H1 (cell line): ENCODE measurements around the gene CHIC1. TPM values are rescaled to one million over a fixed set of nuclear protein-coding genes. Genes with fewer than 3 reads are reported as not detected.

ENCODE experiments used
- CTCF ChIA-PET: fragments of 300-600 bp; sonication (Branson Sonifier 250); formaldehyde crosslinking; loops from one replicate; lab custom pipeline; 2021; ENCODE audit not compliant: partially characterized antibody; lab: Charles Lee
- POLR2A ChIA-PET: fragments of 300-600 bp; sonication (Branson Sonifier 250); formaldehyde crosslinking; loops from one replicate; lab custom pipeline; 2021; ENCODE audit warnings: inconsistent platforms; ENCODE audit not compliant: partially characterized antibody; lab: Charles Lee
- DNase-seq, 2 experiments: peaks; one replicate each; pipeline versions ENCODE4 v3.0.0 to v3.0.0-alpha.2; 2010 to 2022; ENCODE audit warnings: low spot score in 2 of 2, low read depth in 1 of 2, mixed read lengths in 1 of 2
- FAIRE-seq: peaks from 2 replicates; lab custom pipeline; 2011; peaks lifted over from hg19 to GRCh38; lab: Jason Lieb, UNC
- H2AFZ ChIP-seq: 2 replicates; pipeline ENCODE4 v1.8.1; 2012; ENCODE audit warnings: low read length, inconsistent platforms
- H2AK5ac ChIP-seq: 2 replicates; pipeline ENCODE4 v1.6.1; 2013; ENCODE audit warnings: low read depth, low read length
- H2BK120ac ChIP-seq: replicated peaks from 2 replicates; pipeline ENCODE3; 2013; ENCODE audit warnings: low read depth, low read length, inconsistent platforms
- H2BK12ac ChIP-seq: 2 replicates; pipeline ENCODE4 v1.6.1; 2013; ENCODE audit warnings: low read depth, low read length
- H2BK15ac ChIP-seq: 2 replicates; pipeline ENCODE4 v1.6.1; 2013; ENCODE audit warnings: low read length
- H2BK20ac ChIP-seq: 2 replicates; pipeline ENCODE4 v1.6.1; 2013; ENCODE audit warnings: low read length
- H2BK5ac ChIP-seq: 2 replicates; pipeline ENCODE4 v1.6.1; 2013; ENCODE audit warnings: low read depth, low read length
- H3K14ac ChIP-seq: 2 replicates; pipeline ENCODE4 v1.6.1; 2013; ENCODE audit warnings: inconsistent platforms; ENCODE audit not compliant: insufficient read length
- H3K18ac ChIP-seq: 2 replicates; pipeline ENCODE4 v1.6.1; 2013; ENCODE audit warnings: low read length; ENCODE audit errors: extremely low read depth
- H3K23ac ChIP-seq: 2 replicates; pipeline ENCODE4 v1.6.1; 2013; ENCODE audit warnings: inconsistent platforms; ENCODE audit not compliant: insufficient read length
- H3K23me2 ChIP-seq: 2 replicates; pipeline ENCODE4 v1.6.1; 2013; ENCODE audit warnings: low read depth, low read length
- H3K27ac ChIP-seq: 2 replicates; pipeline ENCODE4 v1.6.1; 2011; ENCODE audit warnings: low read depth, low read length, inconsistent platforms
- H3K27me3 ChIP-seq, 4 experiments: replicated peaks in 1 of 4; 1 replicate in 1 of 4; 2 replicates in 3 of 4; pipeline versions ENCODE4 v1.6.1 to v1.8.1; 2011 to 2013; ENCODE audit warnings: low read length in 3 of 4, mild to moderate bottlenecking in 3 of 4, inconsistent platforms in 2 of 4, mixed read lengths in 2 of 4, moderate library complexity in 1 of 4; ENCODE audit not compliant: control insufficient read depth in 3 of 4, insufficient read depth in 3 of 4; ENCODE audit errors: extremely low read depth in 1 of 4
- H3K36me3 ChIP-seq, 4 experiments: 2 replicates each; pipeline versions ENCODE4 v1.6.1 to v1.8.1; 2011 to 2013; ENCODE audit warnings: mild to moderate bottlenecking in 4 of 4, low read length in 3 of 4, moderate library complexity in 2 of 4, control low read depth in 1 of 4, inconsistent platforms in 1 of 4; ENCODE audit not compliant: insufficient read depth in 4 of 4, control insufficient read depth in 2 of 4
- H3K4ac ChIP-seq: replicated peaks from 2 replicates; pipeline ENCODE3; 2013; ENCODE audit warnings: low read length, low read depth, mixed read lengths, inconsistent platforms; ENCODE audit not compliant: insufficient read length
- H3K4me1 ChIP-seq, 4 experiments: replicated peaks in 1 of 4; 1 replicate in 1 of 4; 2 replicates in 3 of 4; pipeline versions ENCODE4 v1.6.1 to v1.8.1; 2011 to 2013; ENCODE audit warnings: low read length in 3 of 4, inconsistent platforms in 2 of 4, mixed read lengths in 1 of 4; ENCODE audit not compliant: insufficient read depth in 4 of 4, control insufficient read depth in 3 of 4
- H3K4me2 ChIP-seq, 2 experiments: 2 replicates each; pipeline versions ENCODE4 v1.6.1 to v1.8.1; 2011 to 2013; ENCODE audit warnings: low read depth in 2 of 2, low read length in 2 of 2, control low read depth in 1 of 2, inconsistent platforms in 1 of 2, mild to moderate bottlenecking in 1 of 2; ENCODE audit not compliant: insufficient read depth in 1 of 2
- H3K4me3 ChIP-seq, 4 experiments: fragments of 200-600, 300-600 bp in 1 of 4; sonication (generic), shearing (Covaris generic), sonication (Bioruptor Twin) in 1 of 4; 2 replicates each; pipeline versions ENCODE4 v1.5.1 to v1.8.1; 2011 to 2016; ENCODE audit warnings: low read length in 4 of 4, low read depth in 3 of 4, control low read depth in 2 of 4, inconsistent platforms in 2 of 4, mild to moderate bottlenecking in 2 of 4, mixed read lengths in 1 of 4, moderate library complexity in 1 of 4; ENCODE audit not compliant: insufficient read depth in 2 of 4; ENCODE audit errors: extremely low read depth in 1 of 4
- H3K56ac ChIP-seq: replicated peaks from 2 replicates; pipeline ENCODE3; 2013; ENCODE audit warnings: low read depth, mild to moderate bottlenecking, mixed read lengths, low read length, inconsistent platforms; ENCODE audit not compliant: insufficient read length
- H3K79me1 ChIP-seq: 2 replicates; pipeline ENCODE4 v1.6.1; 2013; ENCODE audit warnings: low read depth, low read length, control low read depth
- H3K79me2 ChIP-seq, 2 experiments: 2 replicates each; pipeline versions ENCODE4 v1.6.1 to v1.8.1; 2012 to 2013; ENCODE audit warnings: low read length in 2 of 2, mild to moderate bottlenecking in 2 of 2, inconsistent platforms in 1 of 2; ENCODE audit not compliant: insufficient read depth in 2 of 2, control insufficient read depth in 1 of 2
- H3K9ac ChIP-seq, 4 experiments: replicated peaks in 1 of 4; 1 replicate in 1 of 4; 2 replicates in 3 of 4; pipeline versions ENCODE4 v1.6.1 to v1.8.1; 2011 to 2013; ENCODE audit warnings: low read depth in 3 of 4, low read length in 3 of 4, control low read depth in 2 of 4, mild to moderate bottlenecking in 2 of 4, moderate library complexity in 2 of 4, inconsistent platforms in 1 of 4; ENCODE audit errors: extremely low read depth in 1 of 4
- H3K9me3 ChIP-seq, 2 experiments: 2 replicates each; pipeline versions ENCODE4 v1.6.1 to v1.8.1; 2012 to 2013; ENCODE audit warnings: mild to moderate bottlenecking in 2 of 2, moderate library complexity in 2 of 2, control low read depth in 1 of 2, inconsistent platforms in 1 of 2, low read depth in 1 of 2, low read length in 1 of 2, mixed read lengths in 1 of 2; ENCODE audit not compliant: insufficient read depth in 2 of 2
- H4K20me1 ChIP-seq, 2 experiments: replicated peaks in 1 of 2; 2 replicates each; pipeline versions ENCODE3 to v1.8.1; 2011 to 2013; ENCODE audit warnings: inconsistent platforms in 2 of 2, low read length in 2 of 2, mild to moderate bottlenecking in 1 of 2; ENCODE audit not compliant: insufficient read depth in 2 of 2, control insufficient read depth in 1 of 2
- H4K5ac ChIP-seq: 2 replicates; pipeline ENCODE4 v1.6.1; 2013; ENCODE audit warnings: low read length, low read depth, mixed read lengths, inconsistent platforms; ENCODE audit not compliant: insufficient read length
- H4K8ac ChIP-seq: 2 replicates; pipeline ENCODE4 v1.8.0; 2013; ENCODE audit warnings: mild to moderate bottlenecking, moderate library complexity, low read length, inconsistent platforms; ENCODE audit not compliant: insufficient read depth; ENCODE audit errors: extremely low read depth
- H4K91ac ChIP-seq: replicated peaks from 2 replicates; pipeline ENCODE3; 2013; ENCODE audit warnings: low read length, mixed read lengths, inconsistent platforms; ENCODE audit not compliant: insufficient read length
- CHD2 ChIP-seq: IDR thresholded peaks from 2 replicates; pipeline ENCODE4 v1.6.1; 2012; ENCODE audit warnings: low read length, improper control_type of control experiment
- EP300 ChIP-seq, 2 experiments: IDR thresholded peaks; 1 replicate in 1 of 2; 2 replicates in 1 of 2; pipeline ENCODE4 v1.6.1; 2011 to 2012; ENCODE audit warnings: low read depth in 2 of 2, low read length in 2 of 2, mild to moderate bottlenecking in 2 of 2, borderline replicate concordance in 1 of 2, inconsistent platforms in 1 of 2, moderate library complexity in 1 of 2
- NANOG ChIP-seq: IDR thresholded peaks from 2 replicates; pipeline ENCODE4 v1.6.1; 2011; ENCODE audit warnings: low read length, low read depth, mild to moderate bottlenecking, inconsistent platforms; ENCODE audit not compliant: insufficient read depth, poor library complexity, severe bottlenecking
- WGBS, 2 experiments: shearing (Covaris generic) in 1 of 2; methylation state at CpG; one replicate each; pipeline versions ENCODE4 v1.1.6 to v1.1.7; 2013 to 2015; ENCODE audit warnings: low lambda C conversion rate in 2 of 2, mixed read lengths in 2 of 2, inconsistent platforms in 1 of 2, low coverage in 1 of 2, missing lambda C conversion rate in 1 of 2; ENCODE audit not compliant: insufficient replicate concordance in 2 of 2, insufficient coverage in 1 of 2, insufficient read length in 1 of 2; ENCODE audit errors: extremely low coverage in 1 of 2, missing lambda C conversion rate in 1 of 2; 5-methylcytosine and 5-hydroxymethylcytosine counted together
- polyA plus RNA-seq, 7 experiments: library from polyadenylated mRNA; depleted of rRNA in 3 of 7; stranded (reverse) in 5 of 7; unstranded in 2 of 7; fragments of >200 nt in 5 of 7; fragments of 200-250 nt in 2 of 7; gene quantifications; 1 replicate in 5 of 7; 2 replicates in 1 of 7; 4 replicates in 1 of 7; pipeline versions ENCODE4 v1.2.1 to v1.2.3, GENCODE V29; 2011 to 2013; ENCODE audit warnings: missing spikeins in 2 of 7, mixed read lengths in 2 of 7
- total RNA-seq: library from RNA; stranded (reverse); fragmentation: NEBNext Ultra II Directional; extraction: Animal tissue kit (Norgen Biotek cat#: 25700); gene quantifications from 2 replicates; pipeline ENCODE4 v1.2.1, GENCODE V29; 2021

CHIC1 gene
- total and polyA plus RNA-seq, 2 of the 8 experiments (the other 6 are each of a cell fraction or from before 2014, with no cell fraction given): 3.1 to 10.1 TPM

- H3K79me1 ChIP-seq: no peaks in the 10 kb centered on the region
- H3K36me3 ChIP-seq: no peaks in the 10 kb centered on the region
- peaks cover 0 to 8% (median 0%) of the 10 kb centered on the region in 4 experiments; a peak in 1 of 7 replicates for H3K4me1 ChIP-seq
- no peak overlapping the region; a peak in 1 of 8 replicates for H3K4me3 ChIP-seq
- H3K23ac ChIP-seq: no peak overlapping the region
- H4K8ac ChIP-seq: no peak overlapping the region
- peaks cover 0 to 26% of the 10 kb centered on the region in 2 experiments; a peak in 2 of 4 replicates for H3K79me2 ChIP-seq
- 51% methylated on average over 2 of the region's 2 CpGs; no CpG with 5 or more reads in 1 of the 2 experiments for WGBS, 2 experiments
- H2BK5ac ChIP-seq: no peak overlapping the region
- H3K4me2 ChIP-seq: no peak overlapping the region
- CTCF ChIA-PET: interaction anchor here (0.7 kb wide), 1 partner anchor 11 kb away, joined by 3 read pairs; no protein-coding TSS in a partner anchor
- H2BK20ac ChIP-seq: no peak overlapping the region
- POLR2A ChIA-PET: no interaction called here
- H3K23me2 ChIP-seq: no peaks in the 10 kb centered on the region
- H2AFZ ChIP-seq: no peak overlapping the region
- no peak overlapping the region for H4K91ac ChIP-seq
- no peak overlapping the region for H3K27ac ChIP-seq
- H3K14ac ChIP-seq: no peak overlapping the region
- FAIRE-seq (no peak), DNase-seq (no peak)
- H2AK5ac ChIP-seq: no peak overlapping the region
- H3K4ac ChIP-seq: no peak overlapping the region
- no peaks in the 10 kb centered on the region for H4K20me1 ChIP-seq
- H3K56ac ChIP-seq: no peak overlapping the region
- TF ChIP-seq EP300 (IDR thresholded peaks at IDR 0.05; ENCODE audit: borderline replicate concordance in 1 of 2, low read depth in 2 of 2, low read length in 2 of 2): peak in 1 of 2 experiments; percentile 59; a peak in 2 of 3 replicates
- TF ChIP-seq CHD2: no peak
- peak; percentile 53 for TF ChIP-seq NANOG
- no peak overlapping the region for H4K5ac ChIP-seq
- H3K27me3 ChIP-seq: no peaks in the 10 kb centered on the region
- H2BK12ac ChIP-seq: no peak overlapping the region
- no peak overlapping the region for H3K9ac ChIP-seq
- no peak overlapping the region for H3K18ac ChIP-seq
- H3K9me3 ChIP-seq: no peaks in the 10 kb centered on the region
- H2BK120ac ChIP-seq: no peak overlapping the region
- no peak overlapping the region for H2BK15ac ChIP-seq
These were observed 14.4 kb downstream of the CHIC1 start for GRCh38 chrX:73577361-73577760.
